GM23248 (cell line): ENCODE data around the gene AAK1. TPM values are rescaled to one million over a fixed set of nuclear protein-coding genes. Genes with fewer than 3 reads are reported as not detected.

Source experiments
- DNase-seq: peaks from one replicate; pipeline ENCODE4 v3.0.0-alpha.2; 2015
- H2AFZ ChIP-seq: fragments of 200-600 bp; sonication (generic); 2 replicates; pipeline ENCODE4 v1.6.1; 2016; ENCODE audit warnings: antibody characterized with exemption
- H3F3A ChIP-seq: fragments of 200-600 bp; sonication (generic); 2 replicates; pipeline ENCODE4 v1.6.1; 2016; ENCODE audit warnings: mild to moderate bottlenecking, antibody characterized with exemption, mixed run types; ENCODE audit not compliant: insufficient read depth
- H3K27ac ChIP-seq: fragments of 200-600 bp; sonication (generic); 2 replicates; pipeline ENCODE4 v1.5.1; 2016; ENCODE audit warnings: mild to moderate bottlenecking
- H3K27me3 ChIP-seq: fragments of 200-600 bp; sonication (generic); replicated peaks from 2 replicates; pipeline ENCODE4 v1.6.1; 2016; ENCODE audit warnings: mild to moderate bottlenecking; ENCODE audit not compliant: insufficient read depth
- H3K36me3 ChIP-seq: fragments of 200-600 bp; sonication (generic); 2 replicates; pipeline ENCODE4 v1.6.1; 2016; ENCODE audit warnings: low read depth, mild to moderate bottlenecking
- H3K4me1 ChIP-seq: fragments of 200-600 bp; sonication (generic); 2 replicates; pipeline ENCODE4 v1.6.1; 2016; ENCODE audit warnings: mild to moderate bottlenecking; ENCODE audit not compliant: insufficient read depth
- H3K4me2 ChIP-seq: fragments of 200-600 bp; sonication (generic); one replicate; pipeline ENCODE4 v1.6.1; 2016; ENCODE audit warnings: mild to moderate bottlenecking; ENCODE audit not compliant: unreplicated experiment
- H3K4me3 ChIP-seq: fragments of 200-600 bp; sonication (generic); 2 replicates; pipeline ENCODE4 v1.5.1; 2016; ENCODE audit warnings: mild to moderate bottlenecking
- H3K79me2 ChIP-seq: fragments of 200-600 bp; sonication (generic); 2 replicates; pipeline ENCODE4 v1.6.1; 2016; ENCODE audit warnings: mild to moderate bottlenecking; ENCODE audit not compliant: insufficient read depth
- H3K9ac ChIP-seq: fragments of 200-600 bp; sonication (generic); 2 replicates; pipeline ENCODE4 v1.6.1; 2016; ENCODE audit warnings: mild to moderate bottlenecking
- H3K9me2 ChIP-seq: fragments of 200-600 bp; sonication (generic); 2 replicates; pipeline ENCODE4 v1.6.1; 2016; ENCODE audit warnings: mixed run types, mild to moderate bottlenecking, moderate library complexity; ENCODE audit not compliant: insufficient read depth
- H3K9me3 ChIP-seq: fragments of 200-600 bp; sonication (generic); one replicate; pipeline ENCODE4 v1.6.1; 2017; ENCODE audit warnings: low read depth
- H4K20me1 ChIP-seq: fragments of 200-600 bp; sonication (generic); 2 replicates; pipeline ENCODE4 v1.6.0; 2016; ENCODE audit not compliant: insufficient read depth
- EZH2 ChIP-seq: fragments of 200-600 bp; sonication (generic); IDR thresholded peaks from 2 replicates; pipeline ENCODE4 v1.6.1; 2018; ENCODE audit warnings: antibody characterized with exemption, mild to moderate bottlenecking; ENCODE audit not compliant: insufficient read depth, poor library complexity, severe bottlenecking
- EZH2phosphoT487 ChIP-seq: fragments of 200-600 bp; sonication (generic); IDR thresholded peaks from 2 replicates; pipeline ENCODE4 v1.6.1; 2018; ENCODE audit warnings: antibody characterized with exemption, moderate library complexity, mild to moderate bottlenecking, low read depth; ENCODE audit not compliant: insufficient read depth
- WGBS, 2 experiments: methylation state at CpG; one replicate each; pipeline ENCODE4 v1.1.6; 2015 to 2017; ENCODE audit warnings: low lambda C conversion rate in 2 of 2, low coverage in 1 of 2; ENCODE audit errors: missing lambda C conversion rate in 2 of 2; 5-methylcytosine and 5-hydroxymethylcytosine counted together
- in situ Hi-C: fragments of 300-500 bp; cut with MboI; formaldehyde crosslinking; loops from 2 replicates; pipeline ENCODE4 v1.15.0; 2020
- polyA plus RNA-seq: library from polyadenylated mRNA; unstranded; fragments of >200 nt; fragmentation: Nextera tagmentation; extraction: Ambion mirVana; gene quantifications from 2 replicates; pipeline ENCODE4 v1.2.1, GENCODE V29; 2016
- total RNA-seq: library from RNA; depleted of rRNA; stranded (reverse); fragments of >200 nt; shearing (Covaris generic); gene quantifications from 2 replicates; pipeline ENCODE4 v1.2.3, GENCODE V29; 2014

Gene AAK1
- total and polyA plus RNA-seq, 2 experiments from 2014 or later: 41.2 to 50.7 TPM

DNA sequence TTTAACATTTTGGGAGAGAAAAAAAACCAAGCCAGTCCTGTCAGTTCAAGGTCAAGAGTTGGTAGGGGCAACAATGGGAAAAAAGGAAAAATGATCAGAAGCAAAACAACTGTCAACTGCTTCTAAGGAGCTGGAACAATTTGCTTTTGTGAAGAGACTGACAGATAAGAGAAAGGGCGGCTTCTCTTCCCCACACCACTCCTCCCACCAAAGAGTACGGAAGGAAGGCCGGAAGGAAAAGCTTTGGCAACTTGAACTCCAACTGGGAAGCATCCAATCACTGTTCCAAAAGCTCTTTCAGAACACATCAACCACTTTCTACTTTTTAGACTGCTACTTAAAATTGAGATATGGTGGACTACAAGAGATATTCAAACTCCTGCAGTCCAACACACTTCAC, 148.5 kb downstream of the AAK1 start:
- 74 to 82% methylated on average over 3 of the region's 3 CpGs for WGBS, 2 experiments
- TF ChIP-seq EZH2phosphoT487: no peak
- Histone ChIP-seq H3K4me1 (no peaks in the 10 kb centered on the region), H2AFZ (no peak overlapping the region), H3K9me3 (no peaks in the 10 kb centered on the region), H3K79me2 (no peaks in the 10 kb centered on the region), H4K20me1 (no peaks in the 10 kb centered on the region), H3K27me3 (no peaks in the 10 kb centered on the region), H3K9me2 (no peaks in the 10 kb centered on the region), H3K4me2 (no peak overlapping the region), H3K4me3 (no peak overlapping the region), H3F3A (no peaks in the 10 kb centered on the region), H3K27ac (no peak overlapping the region), H3K9ac (no peak overlapping the region), H3K36me3 (no peaks in the 10 kb centered on the region)
- in situ Hi-C loops: no loop called here
- no peak for DNase-seq

DNA sequence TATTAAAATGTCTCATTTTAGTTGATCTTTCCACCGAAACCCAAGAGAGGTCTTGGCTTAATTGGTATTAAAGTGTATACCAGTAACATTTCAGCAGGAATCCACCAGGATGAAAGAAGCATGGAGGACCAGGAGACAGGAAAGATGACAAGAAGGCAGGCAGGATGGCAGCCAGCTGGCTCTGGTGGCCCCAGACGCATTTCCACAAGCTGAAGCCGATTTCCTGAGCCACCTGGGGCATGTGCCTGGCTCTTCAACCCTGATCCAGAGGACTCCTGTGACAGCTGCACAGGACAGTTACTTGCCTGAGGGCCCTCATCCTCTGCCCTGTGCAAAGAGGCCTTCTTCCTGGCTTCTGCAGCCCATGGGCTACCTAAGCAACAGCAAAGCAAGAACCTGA, 149.4 kb downstream of the AAK1 start:
- Histone ChIP-seq H3K9me3 (no peaks in the 10 kb centered on the region), H3K27ac (no peak overlapping the region), H3K9ac (no peak overlapping the region), H2AFZ (no peak overlapping the region), H3K4me3 (no peak overlapping the region), H3K4me2 (no peak overlapping the region), H3F3A (no peaks in the 10 kb centered on the region), H3K4me1 (no peaks in the 10 kb centered on the region), H3K79me2 (no peaks in the 10 kb centered on the region), H4K20me1 (no peaks in the 10 kb centered on the region), H3K9me2 (no peaks in the 10 kb centered on the region), H3K36me3 (no peaks in the 10 kb centered on the region; the same call in 1 of the 2 replicates), H3K27me3 (no peaks in the 10 kb centered on the region)
- DNase-seq: no peak
- TF ChIP-seq EZH2phosphoT487: no peak
- TF ChIP-seq EZH2: no peak
- in situ Hi-C loops: no loop called here
- WGBS, 2 experiments: 80 to 86% methylated on average over 3 of the region's 3 CpGs

DNA sequence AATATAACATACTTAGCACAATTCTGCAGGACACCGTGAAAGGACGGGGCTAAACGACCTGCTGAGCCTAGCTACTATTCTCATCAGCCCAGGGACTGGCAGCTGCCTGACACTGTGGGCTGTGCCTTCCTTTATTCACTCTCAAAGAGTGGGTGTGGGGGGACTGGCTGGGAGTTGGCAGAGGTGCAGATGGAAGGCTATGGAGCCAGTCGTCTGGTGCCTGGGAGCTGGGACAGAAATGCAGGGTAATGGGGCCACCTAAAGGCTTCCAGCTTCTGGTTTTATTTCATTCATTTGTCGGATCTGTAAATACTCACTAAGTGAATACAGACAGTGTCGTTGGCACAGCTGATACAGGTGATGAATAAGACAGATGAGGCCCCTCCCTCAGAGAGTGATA, 150.3 kb downstream of the AAK1 start:
- no peak for DNase-seq
- in situ Hi-C loops: no loop called here

DNA sequence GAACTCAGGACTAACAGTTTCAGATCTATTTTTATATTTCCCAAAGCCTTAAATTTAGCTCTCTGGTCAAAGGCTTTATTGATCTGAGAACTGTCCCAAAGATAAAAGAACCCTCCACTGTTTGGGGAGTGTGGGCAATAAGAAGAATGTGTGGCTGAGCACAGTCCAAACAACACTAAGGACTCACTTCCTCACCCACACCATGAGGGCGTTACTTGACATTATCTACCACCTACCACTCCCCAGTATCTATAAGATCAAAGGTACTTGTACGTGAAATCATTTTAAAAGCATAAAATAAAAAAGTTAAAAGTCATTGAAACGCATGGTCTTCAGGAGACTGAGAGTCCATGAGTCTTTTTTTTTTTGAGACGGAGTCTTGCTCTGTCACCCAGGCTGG, 151.7 kb downstream of the AAK1 start:
- Histone ChIP-seq H3K9me2 (no peaks in the 10 kb centered on the region), H3F3A (no peaks in the 10 kb centered on the region), H3K36me3 (peaks cover 10% of the 10 kb centered on the region; the same call in 1 of the 2 replicates), H3K4me1 (no peaks in the 10 kb centered on the region), H4K20me1 (no peaks in the 10 kb centered on the region), H3K27ac (no peak overlapping the region), H3K4me2 (no peak overlapping the region), H2AFZ (no peak overlapping the region), H3K4me3 (no peak overlapping the region), H3K9me3 (no peaks in the 10 kb centered on the region), H3K27me3 (no peaks in the 10 kb centered on the region), H3K9ac (no peak overlapping the region), H3K79me2 (no peaks in the 10 kb centered on the region)
- TF ChIP-seq EZH2phosphoT487: no peak
- TF ChIP-seq EZH2: no peak
- in situ Hi-C loops: no loop called here
- WGBS, 2 experiments: 99% methylated on average over 4 of the region's 4 CpGs
- DNase-seq: no peak

More for the DNA sequence above, 150.3 kb downstream of the AAK1 start:
- no peak overlapping the region for H2AFZ ChIP-seq
- H3K27me3 ChIP-seq: no peaks in the 10 kb centered on the region
- H3K4me3 ChIP-seq: no peak overlapping the region
- H3K9ac ChIP-seq: no peak overlapping the region
- no peak overlapping the region for H3K27ac ChIP-seq
- H3K4me1 ChIP-seq: no peaks in the 10 kb centered on the region
- H3K36me3 ChIP-seq: peaks cover 3% of the 10 kb centered on the region; the same call in 1 of the 2 replicates
- TF ChIP-seq EZH2phosphoT487 (no peak), EZH2 (no peak)
- no peaks in the 10 kb centered on the region for H3K9me2 ChIP-seq
- no peaks in the 10 kb centered on the region for H4K20me1 ChIP-seq
- 38 to 43% methylated on average over 6 of the region's 6 CpGs for WGBS, 2 experiments
- H3K4me2 ChIP-seq: no peak overlapping the region
- H3F3A ChIP-seq: no peaks in the 10 kb centered on the region
- H3K9me3 ChIP-seq: no peaks in the 10 kb centered on the region
- H3K79me2 ChIP-seq: no peaks in the 10 kb centered on the region

DNA sequence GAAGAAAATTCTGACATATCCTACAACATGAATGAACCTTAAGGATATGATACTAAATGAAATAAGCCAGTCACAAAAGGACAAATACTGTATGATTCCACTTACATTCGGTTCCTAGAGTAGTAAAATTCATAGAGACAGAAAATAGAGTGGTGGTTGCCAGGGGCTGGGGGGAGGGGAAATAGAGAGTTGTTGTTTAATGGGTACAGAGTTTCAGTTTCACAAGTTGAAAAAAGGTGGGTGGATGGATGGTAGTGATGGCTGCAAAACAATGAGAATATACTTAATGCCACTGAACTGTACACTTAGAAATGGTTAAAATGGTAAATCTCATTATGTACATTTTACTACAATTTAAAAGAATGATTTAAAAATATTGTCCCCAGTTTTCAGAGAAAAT, 153.1 kb downstream of the AAK1 start:
- H3K9me2 ChIP-seq: no peaks in the 10 kb centered on the region
- WGBS, 2 experiments: 100% methylated on average over 1 of the region's 1 CpG
- in situ Hi-C loops: no loop called here

More for the DNA sequence above, 153.1 kb downstream of the AAK1 start:
- Histone ChIP-seq H3K36me3 (peaks cover 11% of the 10 kb centered on the region; the same call in 1 of the 2 replicates), H3K9ac (no peak overlapping the region), H2AFZ (no peak overlapping the region), H3F3A (no peaks in the 10 kb centered on the region), H3K79me2 (no peaks in the 10 kb centered on the region), H3K4me1 (no peaks in the 10 kb centered on the region), H3K4me3 (no peak overlapping the region), H3K9me3 (no peaks in the 10 kb centered on the region), H3K27ac (no peak overlapping the region), H3K4me2 (no peak overlapping the region), H3K27me3 (no peaks in the 10 kb centered on the region), H4K20me1 (no peaks in the 10 kb centered on the region)
- no peak for DNase-seq
- TF ChIP-seq EZH2 (no peak), EZH2phosphoT487 (no peak)
